Endothelial cell of umbilical vein (primary cell): Measurements from ENCODE around the gene CLASP2.
"Not testable (repeated sequence)": the region's sequence is repeated elsewhere in the genome, so short reads cannot be mapped to it uniquely, and the experiment has no call there.

Source experiments
- POLR2A ChIP-seq: IDR thresholded peaks from 2 replicates; pipeline ENCODE4 v1.6.1; 2012; ENCODE audit warnings: low read depth, mild to moderate bottlenecking, control low read depth, low read length
- POLR2AphosphoS5 ChIP-seq: IDR thresholded peaks from 2 replicates; pipeline ENCODE4 v1.6.1; 2012; ENCODE audit warnings: low read depth, mild to moderate bottlenecking, control low read depth, low read length, moderate library complexity; ENCODE audit not compliant: insufficient read depth
- TF ChIP-seq, protein P1 (sequence below), 2 donors: IDR thresholded peaks; 1 replicate in 1 of 2; 2 replicates in 1 of 2; pipeline ENCODE4 v1.5.1; 2011; ENCODE audit warnings: low read length in 2 of 2, mild to moderate bottlenecking in 2 of 2, moderate library complexity in 2 of 2, control low read depth in 1 of 2, inconsistent platforms in 1 of 2, low read depth in 1 of 2; ENCODE audit not compliant: insufficient read depth in 1 of 2; ENCODE audit errors: extremely low read depth in 1 of 2

DNA sequence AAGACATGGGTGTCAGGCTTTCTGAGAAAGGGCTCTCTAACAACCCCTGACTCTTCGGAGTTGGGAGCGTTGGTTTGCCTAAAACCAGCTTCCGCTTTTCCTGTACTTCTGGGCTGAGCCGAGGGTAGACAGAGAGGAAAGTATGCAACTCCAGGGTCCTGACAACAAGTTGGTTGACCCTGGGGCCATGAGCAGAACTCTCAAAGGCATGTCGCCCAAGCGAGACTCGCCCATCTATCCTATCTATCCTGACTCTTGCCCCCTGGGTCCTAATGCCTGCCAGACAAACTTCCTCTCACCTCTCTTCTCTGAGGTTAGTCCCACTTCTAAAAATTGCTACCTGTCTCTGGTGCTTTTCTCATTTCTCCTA, 270.8 kb downstream of the CLASP2 start:
- not testable (repeated sequence) for TF ChIP-seq POLR2AphosphoS5, POLR2A
- TF ChIP-seq, protein P1, sequence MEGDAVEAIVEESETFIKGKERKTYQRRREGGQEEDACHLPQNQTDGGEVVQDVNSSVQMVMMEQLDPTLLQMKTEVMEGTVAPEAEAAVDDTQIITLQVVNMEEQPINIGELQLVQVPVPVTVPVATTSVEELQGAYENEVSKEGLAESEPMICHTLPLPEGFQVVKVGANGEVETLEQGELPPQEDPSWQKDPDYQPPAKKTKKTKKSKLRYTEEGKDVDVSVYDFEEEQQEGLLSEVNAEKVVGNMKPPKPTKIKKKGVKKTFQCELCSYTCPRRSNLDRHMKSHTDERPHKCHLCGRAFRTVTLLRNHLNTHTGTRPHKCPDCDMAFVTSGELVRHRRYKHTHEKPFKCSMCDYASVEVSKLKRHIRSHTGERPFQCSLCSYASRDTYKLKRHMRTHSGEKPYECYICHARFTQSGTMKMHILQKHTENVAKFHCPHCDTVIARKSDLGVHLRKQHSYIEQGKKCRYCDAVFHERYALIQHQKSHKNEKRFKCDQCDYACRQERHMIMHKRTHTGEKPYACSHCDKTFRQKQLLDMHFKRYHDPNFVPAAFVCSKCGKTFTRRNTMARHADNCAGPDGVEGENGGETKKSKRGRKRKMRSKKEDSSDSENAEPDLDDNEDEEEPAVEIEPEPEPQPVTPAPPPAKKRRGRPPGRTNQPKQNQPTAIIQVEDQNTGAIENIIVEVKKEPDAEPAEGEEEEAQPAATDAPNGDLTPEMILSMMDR (IDR thresholded peaks at IDR 0.05; ENCODE audit: extremely low read depth in 1 of 2, insufficient read depth in 1 of 2, low read depth in 1 of 2, low read length in 2 of 2): not testable (repeated sequence)
